Activated CD8-positive, alpha-beta memory T cell treated with anti-CD3 and anti-CD28 coated beads for 36 hours (primary cell): ENCODE data around the gene GAGE12J. TPM values are rescaled to one million over a fixed set of nuclear protein-coding genes. Genes with fewer than 3 reads are reported as not detected.
"Not testable (repeated sequence)": the region's sequence is repeated elsewhere in the genome, so short reads cannot be mapped to it uniquely, and the experiment has no call there.

Source experiments
- CTCF ChIA-PET: fragments of 350-600 bp; sonication (Branson Sonifier 250); formaldehyde crosslinking; loops from one replicate; lab custom pipeline; 2021; ENCODE audit warnings: antibody characterized with exemption; lab: Charles Lee
- POLR2A ChIA-PET: fragments of 350-600 bp; sonication (Branson Sonifier 250); formaldehyde crosslinking; loops from one replicate; lab custom pipeline; 2021; ENCODE audit warnings: antibody characterized with exemption; lab: Charles Lee
- total RNA-seq, 2 experiments: library from RNA; stranded (reverse); gene quantifications; one replicate each; pipeline ENCODE4 v1.2.3, GENCODE V29; 2021

GAGE12J gene
- not detected for total RNA-seq

DNA sequence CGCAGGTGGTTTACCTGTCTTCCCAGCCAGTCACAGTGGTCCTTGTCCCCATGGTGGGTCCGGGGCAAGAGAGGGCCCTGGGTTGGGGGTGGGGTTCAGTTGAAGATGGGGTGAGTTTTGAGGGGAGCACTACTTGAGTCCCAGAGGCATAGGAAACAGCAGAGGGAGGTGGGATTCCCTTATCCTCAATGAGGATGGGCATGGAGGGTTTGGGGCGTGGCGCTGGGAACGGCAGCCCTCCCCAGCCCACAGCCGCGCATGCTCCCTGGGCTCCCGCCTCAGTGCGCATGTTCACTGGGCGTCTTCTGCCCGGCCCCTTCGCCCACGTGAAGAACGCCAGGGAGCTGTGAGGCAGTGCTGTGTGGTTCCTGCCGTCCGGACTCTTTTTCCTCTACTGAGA lies at the start of gene GAGE12J:
GAGE12J (plus strand) TSS at position 301 of the 400 bp plus-strand sequence. CDS start 1,157 bp downstream, outside the sequence.
- POLR2A ChIA-PET, CTCF ChIA-PET: not testable (repeated sequence)

DNA sequence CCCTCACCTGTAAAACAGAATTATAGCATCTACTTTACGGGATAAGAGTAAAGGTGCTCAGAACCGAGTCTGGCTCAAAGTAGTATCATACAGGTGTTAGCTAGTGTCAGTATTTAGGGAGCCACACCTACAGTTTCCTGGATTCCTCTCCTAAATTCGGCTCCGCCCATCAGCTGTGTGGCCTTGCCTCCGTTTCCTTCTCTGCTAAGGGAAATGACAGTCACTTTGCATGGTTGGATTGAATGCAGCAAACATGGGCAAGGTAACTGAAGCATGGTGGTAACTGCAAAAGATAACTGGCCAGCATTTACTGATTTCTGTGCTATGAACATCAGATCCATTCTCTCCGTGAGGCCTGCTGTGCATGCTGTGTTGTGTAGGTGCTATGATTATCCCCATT lies 49.4 kb upstream of the GAGE12J start:
- ChIA-PET CTCF (interaction anchor here (0.9 to 1.2 kb wide), 2 partner anchors 9 to 80 kb away, joined by 5 read pairs; no protein-coding TSS in a partner anchor), POLR2A (interaction anchor here (0.6 to 1.1 kb wide), 3 partner anchors 8 to 1692 kb away, joined by 3 to 12 read pairs (median 6); partner anchors contain the start of gene FOXP3)

GRCh38 chrX:49273181-49273727 lies 48.6 kb upstream of the GAGE12J start:
- ChIA-PET CTCF (interaction anchor here (0.9 to 1.2 kb wide), 2 partner anchors 10 to 80 kb away, joined by 5 read pairs; no protein-coding TSS in a partner anchor), POLR2A (interaction anchor here (0.6 to 1.1 kb wide), 2 partner anchors 9 to 1692 kb away, joined by 3 to 12 read pairs; partner anchors contain the start of gene FOXP3)

DNA sequence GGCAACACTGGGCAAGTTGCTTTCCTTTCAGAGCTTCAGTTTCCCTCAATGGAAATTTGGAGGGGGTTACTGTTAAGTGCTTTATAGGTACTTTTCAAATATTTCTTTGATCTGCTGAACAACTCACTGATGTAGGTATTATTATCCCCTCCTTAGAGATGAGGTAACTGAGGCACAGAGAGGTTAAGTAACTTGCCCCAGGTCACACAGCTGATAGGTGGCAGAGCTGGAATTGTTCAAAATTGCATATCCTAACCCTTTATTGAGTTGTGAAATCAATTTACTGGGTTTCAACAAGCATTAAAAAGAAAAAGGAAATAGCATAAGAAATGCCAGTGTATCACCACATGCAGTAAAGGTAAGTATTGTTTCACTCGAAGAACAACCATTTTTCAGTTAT lies 45.6 kb upstream of the GAGE12J start:
- ChIA-PET POLR2A (no interaction called here), CTCF (no interaction called here)

GRCh38 chrX:49276671-49277534 lies 44.9 kb upstream of the GAGE12J start:
- CTCF ChIA-PET = no interaction called here
- POLR2A ChIA-PET = no interaction called here

- POLR2A ChIA-PET = no interaction called here
- CTCF ChIA-PET = no interaction called here
Measured at GRCh38 chrX:49277535-49277830, 44.4 kb upstream of the GAGE12J start.

DNA sequence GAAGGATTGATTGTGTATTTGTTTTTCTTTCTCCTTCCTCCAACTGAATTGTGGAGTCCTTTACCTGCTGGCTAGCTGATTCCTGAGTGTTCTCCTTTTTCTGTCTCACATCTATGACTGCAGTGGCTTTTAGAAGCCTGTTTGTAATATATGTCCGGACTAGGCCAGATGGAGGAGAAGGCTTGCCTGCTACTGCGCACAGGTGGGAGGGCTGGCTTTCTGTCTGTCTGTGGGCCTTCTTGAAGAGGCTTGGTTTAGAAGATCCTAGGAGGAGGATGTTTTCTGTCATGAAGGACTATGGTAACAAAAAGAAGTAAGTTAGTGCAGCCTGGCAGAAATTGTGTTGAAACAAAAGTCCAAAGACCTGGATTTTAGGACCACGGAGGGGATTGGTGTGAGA lies 43.8 kb upstream of the GAGE12J start:
- ChIA-PET CTCF (no interaction called here), POLR2A (interaction anchor here (0.7 kb wide), 1 partner anchor 9 kb away, joined by 3 read pairs; no protein-coding TSS in a partner anchor)

DNA sequence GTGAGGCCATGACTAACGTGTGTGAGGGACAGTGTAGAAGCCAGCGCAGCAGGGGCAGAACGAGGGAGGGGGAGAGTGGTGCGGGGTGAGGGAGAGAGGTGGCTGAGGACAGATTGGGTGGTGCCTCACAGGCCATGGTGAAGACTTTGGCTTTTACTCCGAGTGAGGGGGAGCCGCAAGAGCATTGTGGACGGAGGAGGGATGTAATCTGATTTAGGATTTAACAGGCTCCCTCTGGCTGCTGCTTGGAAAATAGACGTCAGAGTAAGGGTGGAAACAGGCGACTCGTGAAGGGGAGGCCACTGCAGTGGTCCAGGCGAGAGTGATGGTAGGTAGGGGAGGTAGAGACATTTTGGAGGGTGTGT lies 39.2 kb upstream of the GAGE12J start:
- ChIA-PET POLR2A (no interaction called here), CTCF (interaction anchor here (0.6 kb wide), 1 partner anchor 132 kb away, joined by 4 read pairs; no protein-coding TSS in a partner anchor)

- POLR2A ChIA-PET = no interaction called here
- CTCF ChIA-PET = no interaction called here
Measured at GRCh38 chrX:49284212-49284611, 37.6 kb upstream of the GAGE12J start.

DNA sequence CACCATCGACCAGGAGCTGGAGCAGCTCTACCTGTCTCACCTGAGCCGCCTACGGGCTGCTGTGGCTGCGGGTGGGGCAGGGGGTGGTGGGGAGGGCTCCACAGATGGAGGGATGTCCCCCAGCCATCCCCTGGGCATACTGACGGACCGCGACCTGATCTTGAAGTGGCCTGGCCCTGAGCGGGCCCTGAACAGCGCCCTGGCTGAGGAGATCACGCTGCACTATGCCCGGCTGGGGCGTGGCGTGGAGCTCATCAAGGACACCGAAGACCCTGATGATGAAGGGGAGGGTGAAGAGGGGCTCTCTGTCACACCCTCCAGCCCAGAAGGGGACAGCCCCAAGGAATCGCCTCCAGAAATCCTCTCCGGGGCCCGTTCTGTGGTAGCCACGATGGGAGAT lies 35.7 kb upstream of the GAGE12J start:
- POLR2A ChIA-PET = no interaction called here
- CTCF ChIA-PET = no interaction called here

GRCh38 chrX:49286581-49286980 lies 35.3 kb upstream of the GAGE12J start:
- ChIA-PET CTCF (no interaction called here), POLR2A (no interaction called here)

DNA sequence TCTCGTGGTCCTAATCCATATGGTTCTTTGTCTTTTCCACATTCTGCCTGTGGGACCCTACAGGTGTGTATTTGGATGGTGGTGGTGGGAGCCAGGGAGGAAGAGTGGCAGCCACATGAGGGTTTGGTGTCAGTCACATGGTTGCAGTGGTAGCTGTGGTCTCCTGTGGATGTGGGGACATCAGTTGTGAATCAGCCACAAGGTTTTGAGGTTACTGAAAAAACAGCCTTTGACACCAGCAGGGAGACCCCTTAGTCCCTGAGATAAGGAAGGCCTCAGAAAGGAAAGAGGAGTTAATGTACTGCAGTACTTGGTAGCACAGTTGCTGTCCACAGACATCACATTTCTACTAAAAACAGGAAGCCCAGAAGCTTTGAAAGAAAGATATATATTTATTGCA lies 34.2 kb upstream of the GAGE12J start:
- POLR2A ChIA-PET = no interaction called here
- CTCF ChIA-PET = no interaction called here

DNA sequence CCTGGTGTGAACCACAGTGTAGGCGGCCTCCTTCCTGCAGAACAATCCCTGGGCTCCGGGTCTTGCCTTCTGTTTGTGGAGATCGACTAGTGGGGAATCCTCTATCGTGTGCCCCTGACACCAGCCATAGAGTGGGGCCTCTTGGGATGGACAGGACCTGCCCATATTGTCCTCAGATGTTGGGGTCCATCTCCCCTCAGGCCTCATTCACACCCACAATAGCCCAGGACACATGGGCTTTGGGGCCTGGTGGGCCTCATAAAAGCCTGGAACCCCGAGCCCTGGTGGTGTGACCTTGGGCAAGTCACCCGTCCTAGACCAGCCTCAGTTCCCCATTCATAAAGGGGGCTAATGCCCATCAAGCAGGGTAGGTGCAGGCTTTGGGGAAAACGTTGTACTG lies 31.6 kb upstream of the GAGE12J start:
- ChIA-PET CTCF (no interaction called here), POLR2A (no interaction called here)

DNA sequence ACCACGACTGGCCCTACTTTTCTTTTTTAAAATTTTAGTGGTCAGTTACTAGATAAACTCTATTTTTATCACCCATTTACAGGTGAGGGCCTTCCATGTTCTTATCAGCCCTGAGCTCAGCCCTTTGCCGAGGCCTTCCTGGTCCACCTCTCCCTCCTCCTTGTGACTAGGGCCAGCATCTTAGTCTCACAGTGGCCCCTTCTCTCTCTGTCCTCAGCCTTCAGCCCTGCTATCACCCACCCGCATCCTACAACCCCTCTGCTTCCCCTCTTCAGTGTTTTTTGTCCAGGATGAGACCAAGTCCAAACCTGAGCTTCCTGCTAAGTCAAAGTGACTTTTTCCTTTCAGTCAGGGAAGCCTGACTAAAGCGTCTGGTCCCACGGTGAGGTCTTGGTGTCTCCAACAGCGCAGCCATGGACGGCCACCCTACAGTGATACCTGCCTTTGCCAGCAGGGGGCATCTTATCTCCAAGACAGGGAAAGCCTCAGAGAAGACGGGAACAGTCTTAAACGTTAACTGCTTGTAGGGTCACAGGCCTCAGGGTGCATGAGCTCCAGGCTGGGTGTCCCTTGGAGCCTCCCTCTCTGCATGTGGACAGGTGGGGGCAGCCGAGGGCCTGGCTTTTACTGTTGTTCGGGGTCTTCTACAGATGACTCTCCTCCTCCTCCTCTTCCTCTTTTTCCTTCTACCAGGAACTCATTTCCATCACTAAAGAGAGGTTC lies 30.1 kb upstream of the GAGE12J start:
- CTCF ChIA-PET = interaction anchor here (0.5 to 0.6 kb wide), 2 partner anchors 89 to 104 kb away, joined by 3 read pairs; no protein-coding TSS in a partner anchor
- POLR2A ChIA-PET = interaction anchor here (0.7 to 1.0 kb wide), 2 partner anchors 17 to 23 kb away, joined by 3 read pairs; no protein-coding TSS in a partner anchor

DNA sequence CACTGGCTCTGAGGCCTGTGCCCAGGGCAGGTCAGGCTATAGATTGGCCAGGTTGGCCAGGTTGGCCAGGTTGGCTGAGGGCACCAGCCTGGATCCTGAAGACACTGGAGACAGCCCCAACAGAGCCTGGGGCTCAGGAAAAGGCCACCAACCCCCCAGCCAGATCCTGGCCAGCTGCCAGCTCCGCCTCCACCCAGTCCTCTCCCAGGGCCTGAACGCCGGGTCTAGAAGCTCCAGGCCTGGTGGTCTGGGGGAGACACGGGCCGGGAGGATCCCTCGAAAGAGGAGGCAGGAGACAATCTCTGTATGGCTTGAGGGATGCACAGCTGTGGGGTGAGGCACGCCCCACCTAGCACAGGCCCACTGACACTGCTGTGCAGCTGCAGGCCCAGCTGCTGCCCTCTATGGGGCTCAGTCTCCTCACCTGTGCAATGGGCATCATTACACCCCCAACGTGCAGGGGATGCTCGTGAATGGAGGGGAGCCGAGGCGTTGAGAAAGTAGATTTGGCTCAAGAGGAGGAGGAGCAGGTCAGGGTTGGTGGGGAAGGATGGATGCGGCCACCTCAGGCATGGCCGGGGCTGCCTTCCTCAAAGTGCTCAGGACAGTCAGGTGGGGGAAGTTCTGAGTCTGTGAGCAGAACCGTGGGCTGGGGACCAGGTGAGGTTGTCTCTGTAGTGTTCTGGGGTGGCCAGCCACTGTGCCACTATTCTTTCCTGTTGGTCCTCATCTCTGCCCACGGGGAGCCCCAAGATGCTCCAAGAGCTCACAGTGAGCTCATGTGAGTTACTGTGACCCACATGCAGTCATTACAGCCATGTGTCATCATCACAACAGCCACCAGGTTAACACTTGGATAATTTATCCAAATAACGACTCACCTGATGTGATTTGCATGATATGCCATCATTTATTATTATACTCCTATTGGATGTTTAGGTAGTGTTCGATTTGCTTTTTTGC lies 29.2 kb upstream of the GAGE12J start:
- ChIA-PET POLR2A (interaction anchor here (1.0 kb wide), 1 partner anchor 24 kb away, joined by 3 read pairs; no protein-coding TSS in a partner anchor), CTCF (no interaction called here)

- POLR2A ChIA-PET, CTCF ChIA-PET: not testable (repeated sequence)
Measured at GRCh38 chrX:49299293-49299692, 22.5 kb upstream of the GAGE12J start.

DNA sequence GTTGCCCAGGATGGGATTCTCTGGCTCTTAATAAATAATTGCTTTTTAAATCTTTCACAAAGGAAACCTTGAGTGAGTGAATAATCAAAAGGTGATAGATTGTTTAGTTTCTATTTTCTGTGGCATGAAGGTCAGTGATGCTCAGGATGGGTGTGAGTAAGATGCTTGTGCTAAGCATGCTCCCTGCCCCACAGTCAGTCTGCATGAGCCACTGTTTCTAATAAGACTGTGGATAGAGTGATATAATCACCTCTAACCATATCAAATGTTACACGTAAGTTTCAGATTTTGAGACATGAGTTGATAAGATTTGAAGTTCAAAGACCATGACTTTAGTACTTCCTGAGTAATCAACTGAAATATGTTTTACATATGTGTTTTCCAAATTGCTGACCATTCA lies 21.1 kb upstream of the GAGE12J start:
- CTCF ChIA-PET = no interaction called here
- POLR2A ChIA-PET = no interaction called here

DNA sequence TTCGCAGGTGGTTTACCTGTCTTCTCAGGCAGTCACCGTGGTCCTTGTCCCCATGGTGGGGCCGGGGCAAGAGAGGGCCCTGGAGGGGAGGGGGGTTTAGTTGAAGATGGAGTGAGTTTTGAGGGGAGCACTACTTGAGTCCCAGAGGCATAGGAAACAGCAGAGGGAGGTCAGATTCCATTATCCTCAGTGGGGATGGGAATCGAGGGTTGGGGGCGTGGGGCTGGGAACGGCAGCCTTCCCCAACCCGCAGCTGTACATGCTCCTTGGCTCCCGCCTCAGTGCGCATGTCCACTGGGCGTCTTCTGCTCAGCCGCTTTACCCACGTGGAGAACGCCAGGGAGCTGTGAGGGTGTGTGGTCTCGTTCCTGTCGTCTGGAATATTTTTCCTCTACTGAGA lies 18.5 kb upstream of the GAGE12J start, which contains the start of gene GAGE10:
GAGE10 (plus strand) TSS at position 301 of the 400 bp plus-strand sequence. CDS start 1,214 bp downstream, outside the sequence.
- CTCF ChIA-PET = no interaction called here
- POLR2A ChIA-PET = no interaction called here

DNA sequence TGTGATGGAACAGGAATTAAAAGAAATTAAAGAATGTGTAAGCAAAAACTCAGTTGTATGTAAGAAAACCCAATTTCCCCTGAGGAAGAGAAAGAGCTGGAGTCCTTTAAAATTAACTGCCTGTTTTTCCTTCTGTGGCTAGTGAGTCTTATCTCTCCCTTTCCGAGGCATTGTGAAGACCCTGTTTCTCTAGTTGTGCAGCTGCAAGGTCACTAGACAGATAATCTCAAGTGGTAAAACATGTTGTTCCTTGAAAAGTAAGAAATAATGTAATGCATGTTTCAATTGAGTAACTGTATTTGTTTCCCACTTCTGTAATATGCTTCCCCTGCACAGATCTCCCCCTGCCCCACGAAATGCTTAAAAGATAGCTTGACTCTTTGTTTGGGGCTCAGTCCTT lies 14.1 kb upstream of the GAGE12J start:
- POLR2A ChIA-PET, CTCF ChIA-PET: not testable (repeated sequence)
